RWPE1 (cell line): ENCODE data around the gene PPCS.
A peak's percentile ranks its signal among the peaks of the same experiment; 100 is the strongest.
"Not testable (repeated sequence)": the region's sequence is repeated elsewhere in the genome, so short reads cannot be mapped to it uniquely, and the experiment has no call there.

Source experiments
- CTCF ChIA-PET: fragments of 350-600 bp; sonication (Branson Sonifier 250); formaldehyde crosslinking; extraction: SDS; loops from one replicate; lab custom pipeline; 2021; lab: Yijun Ruan, JAX
- POLR2A ChIA-PET: fragments of 400-600 bp; formaldehyde crosslinking; extraction: SDS; loops from one replicate; lab custom pipeline; 2020; ENCODE audit warnings: antibody characterized with exemption; ENCODE audit not compliant: low non-redundant PET; lab: Yijun Ruan, JAX
- DNase-seq: peaks from one replicate; pipeline ENCODE4 v3.0.0; 2012; ENCODE audit warnings: low spot score
- H3K27ac ChIP-seq: fragments of 450-650 bp; 2 replicates; pipeline ENCODE4 v1.5.1; 2017
- CTCF ChIP-seq: fragments of 450-650 bp; conservative IDR thresholded peaks from 2 replicates; pipeline ENCODE4 v1.5.1; 2017; ENCODE audit warnings: low read depth, mild to moderate bottlenecking

The PPCS gene

GRCh38 chr1:42462828-42463763, 6.8 kb downstream of the PPCS start, which contains the start of gene CCDC30:
Gene CCDC30, plus strand, starts transcription at chr1:42463286. Its CDS starts 17,266 bp downstream, at chr1:42480552.
- no peak for TF ChIP-seq CTCF
- DNase-seq = peak; percentile 99
- ChIA-PET CTCF (interaction anchor here (0.6 kb wide), 2 partner anchors 16 to 307 kb away, joined by 4 to 5 read pairs; no protein-coding TSS in a partner anchor), POLR2A (no interaction called here)
- H3K27ac ChIP-seq = 0 out of 2 replicates have a peak within 1 kb of the TSS, but pooled peaks have one; percentile 14

- ChIA-PET CTCF (interaction anchor here (0.6 kb wide), 1 partner anchor 307 kb away, joined by 5 read pairs; no protein-coding TSS in a partner anchor), POLR2A (no interaction called here)
- DNase-seq = no peak
Observed at GRCh38 chr1:42463921-42464320, 7.6 kb downstream of the PPCS start.

GRCh38 chr1:42466030-42466429, 9.7 kb downstream of the PPCS start:
- no peak overlapping the region for H3K27ac ChIP-seq
- TF ChIP-seq CTCF = no peak
- no peak for DNase-seq
- CTCF ChIA-PET = no interaction called here
- POLR2A ChIA-PET = no interaction called here

More at GRCh38 chr1:42463921-42464320, 7.6 kb downstream of the PPCS start:
- no peak overlapping the region for H3K27ac ChIP-seq
- no peak for TF ChIP-seq CTCF

GRCh38 chr1:42469727-42470126, 13.4 kb downstream of the PPCS start:
- no peak for DNase-seq
- CTCF ChIA-PET = no interaction called here
- no peak for TF ChIP-seq CTCF
- H3K27ac ChIP-seq = no peak overlapping the region
- POLR2A ChIA-PET = no interaction called here

- no peak for DNase-seq
- TF ChIP-seq CTCF = no peak
- ChIA-PET POLR2A (no interaction called here), CTCF (interaction anchor here (1.0 kb wide), 1 partner anchor 9 kb away, joined by 3 read pairs; no protein-coding TSS in a partner anchor)
- no peak overlapping the region for H3K27ac ChIP-seq
Observed at GRCh38 chr1:42476605-42477004, 20.3 kb downstream of the PPCS start.

- DNase-seq, H3K27ac ChIP-seq, POLR2A ChIA-PET, CTCF ChIA-PET: not testable (repeated sequence)
Observed at GRCh38 chr1:42477354-42477753, 21.0 kb downstream of the PPCS start.

GRCh38 chr1:42477775-42478174, 21.4 kb downstream of the PPCS start:
- no peak for TF ChIP-seq CTCF
- POLR2A ChIA-PET = no interaction called here
- CTCF ChIA-PET = no interaction called here
- no peak overlapping the region for H3K27ac ChIP-seq
- no peak for DNase-seq
